HEK293 (cell line): Measurements from ENCODE around the gene PTPMT1.
A peak's percentile ranks its signal among the peaks of the same experiment; 100 is the strongest.

Experiments
- CTCF ChIA-PET: fragments of 350-600 bp; formaldehyde crosslinking; extraction: SDS; loops from one replicate; lab custom pipeline; 2021; ENCODE audit warnings: antibody characterized with exemption; lab: Yijun Ruan, JAX
- POLR2A ChIA-PET: fragments of 300-600 bp; formaldehyde crosslinking; extraction: SDS; loops from one replicate; lab custom pipeline; 2020; ENCODE audit warnings: antibody characterized with exemption, inconsistent platforms; lab: Yijun Ruan, JAX
- H3K27ac ChIP-seq: fragments of 200-500 bp; sonication (Bioruptor generic); 2 replicates; pipeline ENCODE4 v1.5.1; 2014; ENCODE audit warnings: low read depth, low read length, control low read depth, inconsistent platforms; ENCODE audit errors: extremely low read depth
- H3K36me3 ChIP-seq, 2 experiments: fragments of 200-500 bp in 1 of 2; sonication (Bioruptor generic) in 1 of 2; 1 replicate in 1 of 2; 2 replicates in 1 of 2; pipeline ENCODE4 v1.5.1; 2014 to 2017; ENCODE audit warnings: inconsistent platforms in 2 of 2, low read length in 2 of 2; ENCODE audit not compliant: control insufficient read depth in 2 of 2, insufficient read depth in 1 of 2
- H3K4me1 ChIP-seq: fragments of 200-500 bp; sonication (Bioruptor generic); 2 replicates; pipeline ENCODE4 v1.5.1; 2014; ENCODE audit warnings: mild to moderate bottlenecking, low read length, inconsistent platforms; ENCODE audit not compliant: control insufficient read depth, insufficient read depth
- H3K4me3 ChIP-seq: 2 replicates; pipeline ENCODE4 v1.5.1; 2011; ENCODE audit warnings: low read depth, mild to moderate bottlenecking, control low read depth, low read length, moderate library complexity
- H3K9me3 ChIP-seq: fragments of 200-500 bp; sonication (Bioruptor generic); 2 replicates; pipeline ENCODE4 v1.5.1; 2014; ENCODE audit warnings: low read depth, low read length, inconsistent platforms; ENCODE audit not compliant: control insufficient read depth, insufficient read depth
- OSR2 ChIP-seq: fragments of 450-650 bp; formaldehyde crosslinking; IDR thresholded peaks from 2 replicates; pipeline ENCODE4 v1.5.1; 2016; ENCODE audit warnings: missing biosample characterization, missing genetic modification characterization
- SCRT2 ChIP-seq: fragments of 450-650 bp; formaldehyde crosslinking; IDR thresholded peaks from 2 replicates; pipeline ENCODE4 v1.5.1; 2016; ENCODE audit warnings: missing biosample characterization, missing genetic modification characterization
- ZBTB17 ChIP-seq: fragments of 450-650 bp; formaldehyde crosslinking; IDR thresholded peaks from 2 replicates; pipeline ENCODE4 v1.5.1; 2016; ENCODE audit warnings: missing biosample characterization, missing genetic modification characterization
- ZNF169 ChIP-seq: fragments of 450-650 bp; formaldehyde crosslinking; IDR thresholded peaks from 2 replicates; pipeline ENCODE4 v1.5.1; 2016; ENCODE audit warnings: missing biosample characterization, missing genetic modification characterization
- ZNF19 ChIP-seq: fragments of 450-650 bp; formaldehyde crosslinking; IDR thresholded peaks from 2 replicates; pipeline ENCODE4; 2016; ENCODE audit warnings: missing biosample characterization, missing genetic modification characterization, low read depth
- ZNF248 ChIP-seq: fragments of 450-650 bp; formaldehyde crosslinking; IDR thresholded peaks from 2 replicates; pipeline ENCODE4 v1.5.1; 2017; ENCODE audit warnings: missing biosample characterization, missing genetic modification characterization
- ZNF558 ChIP-seq: fragments of 450-650 bp; formaldehyde crosslinking; IDR thresholded peaks from 2 replicates; pipeline ENCODE4 v1.5.1; 2016; ENCODE audit warnings: missing biosample characterization, missing genetic modification characterization
- ZNF600 ChIP-seq: fragments of 450-650 bp; formaldehyde crosslinking; IDR thresholded peaks from 2 replicates; pipeline ENCODE4 v1.5.1; 2016; ENCODE audit warnings: missing biosample characterization, missing genetic modification characterization
- ZNF624 ChIP-seq: fragments of 450-650 bp; formaldehyde crosslinking; IDR thresholded peaks from 2 replicates; pipeline ENCODE4 v1.5.1; 2017; ENCODE audit warnings: missing biosample characterization, missing genetic modification characterization
- ZNF658 ChIP-seq: fragments of 450-650 bp; formaldehyde crosslinking; IDR thresholded peaks from 2 replicates; pipeline ENCODE4; 2016; ENCODE audit warnings: missing biosample characterization, missing genetic modification characterization
- ZSCAN16 ChIP-seq: fragments of 450-650 bp; formaldehyde crosslinking; IDR thresholded peaks from 2 replicates; pipeline ENCODE4 v1.5.1; 2016; ENCODE audit warnings: missing biosample characterization, missing genetic modification characterization
- ZXDB ChIP-seq: fragments of 450-650 bp; formaldehyde crosslinking; IDR thresholded peaks from 2 replicates; pipeline ENCODE4 v1.5.1; 2016; ENCODE audit warnings: missing biosample characterization, missing genetic modification characterization
- TF ChIP-seq, protein P1 (sequence below): fragments of 450-650 bp; formaldehyde crosslinking; IDR thresholded peaks from 2 replicates; pipeline ENCODE4 v1.5.1; 2016; ENCODE audit warnings: missing biosample characterization, missing genetic modification characterization
- TF ChIP-seq, protein P2 (sequence below): fragments of 450-650 bp; IDR thresholded peaks from 2 replicates; pipeline ENCODE4 v1.5.1; 2018; ENCODE audit warnings: missing biosample characterization, missing genetic modification characterization
- TF ChIP-seq, protein P3 (sequence below): fragments of 450-650 bp; formaldehyde crosslinking; IDR thresholded peaks from 2 replicates; pipeline ENCODE4 v1.5.1; 2016; ENCODE audit warnings: missing biosample characterization, missing genetic modification characterization
- TF ChIP-seq, protein P4 (sequence below): IDR thresholded peaks from 2 replicates; pipeline ENCODE4 v1.6.1; 2011; ENCODE audit warnings: mild to moderate bottlenecking, low read depth, low read length, borderline replicate concordance
- TF ChIP-seq, protein P5 (sequence below): fragments of 450-650 bp; formaldehyde crosslinking; IDR thresholded peaks from 2 replicates; pipeline ENCODE4 v1.5.1; 2016; ENCODE audit warnings: missing biosample characterization, missing genetic modification characterization

Gene PTPMT1

DNA sequence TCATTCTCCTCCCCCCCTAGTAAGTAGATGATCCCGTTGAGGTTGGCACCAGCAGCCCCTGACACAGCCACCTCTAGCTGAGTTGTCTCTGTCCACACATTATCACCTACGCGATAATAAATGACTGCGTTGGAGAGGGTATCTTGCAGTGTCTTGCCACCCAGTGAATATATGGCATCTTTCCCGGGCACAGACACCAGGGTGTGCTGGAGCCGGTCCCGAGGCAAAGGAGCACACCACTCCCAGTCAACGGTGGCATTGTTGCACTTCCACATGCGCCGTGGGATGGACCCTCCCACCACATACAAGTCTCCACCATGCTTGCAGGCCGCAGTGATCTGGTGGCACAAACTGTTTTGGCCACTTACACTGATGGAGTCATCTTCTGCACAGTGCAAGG, 7.9 kb downstream of the PTPMT1 start (continued):
- TF ChIP-seq, protein P1, sequence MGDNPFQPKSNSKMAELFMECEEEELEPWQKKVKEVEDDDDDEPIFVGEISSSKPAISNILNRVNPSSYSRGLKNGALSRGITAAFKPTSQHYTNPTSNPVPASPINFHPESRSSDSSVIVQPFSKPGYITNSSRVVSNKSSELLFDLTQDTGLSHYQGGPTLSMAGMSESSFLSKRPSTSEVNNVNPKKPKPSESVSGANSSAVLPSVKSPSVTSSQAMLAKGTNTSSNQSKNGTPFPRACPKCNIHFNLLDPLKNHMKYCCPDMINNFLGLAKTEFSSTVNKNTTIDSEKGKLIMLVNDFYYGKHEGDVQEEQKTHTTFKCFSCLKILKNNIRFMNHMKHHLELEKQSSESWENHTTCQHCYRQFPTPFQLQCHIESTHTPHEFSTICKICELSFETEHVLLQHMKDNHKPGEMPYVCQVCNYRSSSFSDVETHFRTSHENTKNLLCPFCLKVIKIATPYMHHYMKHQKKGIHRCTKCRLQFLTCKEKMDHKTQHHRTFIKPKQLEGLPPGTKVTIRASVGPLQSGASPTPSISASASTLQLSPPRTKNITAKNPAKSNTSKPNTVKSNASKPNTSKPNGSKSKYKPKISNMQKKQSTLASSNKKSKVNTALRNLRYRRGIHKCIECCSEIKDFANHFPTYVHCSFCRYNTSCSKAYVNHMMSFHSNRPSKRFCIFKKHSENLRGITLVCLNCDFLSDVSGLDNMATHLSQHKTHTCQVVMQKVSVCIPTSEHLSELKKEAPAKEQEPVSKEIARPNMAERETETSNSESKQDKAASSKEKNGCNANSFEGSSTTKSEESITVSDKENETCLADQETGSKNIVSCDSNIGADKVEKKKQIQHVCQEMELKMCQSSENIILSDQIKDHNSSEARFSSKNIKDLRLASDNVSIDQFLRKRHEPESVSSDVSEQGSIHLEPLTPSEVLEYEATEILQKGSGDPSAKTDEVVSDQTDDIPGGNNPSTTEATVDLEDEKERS (tag by site-specific recombination), result no peak
- TF ChIP-seq ZNF19 (tag by site-specific recombination) (no peak), ZNF248 (tag by site-specific recombination) (no peak), ZNF558 (tag by site-specific recombination) (no peak), ZSCAN16 (tag by site-specific recombination) (no peak), ZNF624 (no peak)
- TF ChIP-seq, protein P2, sequence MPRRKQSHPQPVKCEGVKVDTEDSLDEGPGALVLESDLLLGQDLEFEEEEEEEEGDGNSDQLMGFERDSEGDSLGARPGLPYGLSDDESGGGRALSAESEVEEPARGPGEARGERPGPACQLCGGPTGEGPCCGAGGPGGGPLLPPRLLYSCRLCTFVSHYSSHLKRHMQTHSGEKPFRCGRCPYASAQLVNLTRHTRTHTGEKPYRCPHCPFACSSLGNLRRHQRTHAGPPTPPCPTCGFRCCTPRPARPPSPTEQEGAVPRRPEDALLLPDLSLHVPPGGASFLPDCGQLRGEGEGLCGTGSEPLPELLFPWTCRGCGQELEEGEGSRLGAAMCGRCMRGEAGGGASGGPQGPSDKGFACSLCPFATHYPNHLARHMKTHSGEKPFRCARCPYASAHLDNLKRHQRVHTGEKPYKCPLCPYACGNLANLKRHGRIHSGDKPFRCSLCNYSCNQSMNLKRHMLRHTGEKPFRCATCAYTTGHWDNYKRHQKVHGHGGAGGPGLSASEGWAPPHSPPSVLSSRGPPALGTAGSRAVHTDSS (tag by site-specific recombination), result no peak
- TF ChIP-seq, protein P3, sequence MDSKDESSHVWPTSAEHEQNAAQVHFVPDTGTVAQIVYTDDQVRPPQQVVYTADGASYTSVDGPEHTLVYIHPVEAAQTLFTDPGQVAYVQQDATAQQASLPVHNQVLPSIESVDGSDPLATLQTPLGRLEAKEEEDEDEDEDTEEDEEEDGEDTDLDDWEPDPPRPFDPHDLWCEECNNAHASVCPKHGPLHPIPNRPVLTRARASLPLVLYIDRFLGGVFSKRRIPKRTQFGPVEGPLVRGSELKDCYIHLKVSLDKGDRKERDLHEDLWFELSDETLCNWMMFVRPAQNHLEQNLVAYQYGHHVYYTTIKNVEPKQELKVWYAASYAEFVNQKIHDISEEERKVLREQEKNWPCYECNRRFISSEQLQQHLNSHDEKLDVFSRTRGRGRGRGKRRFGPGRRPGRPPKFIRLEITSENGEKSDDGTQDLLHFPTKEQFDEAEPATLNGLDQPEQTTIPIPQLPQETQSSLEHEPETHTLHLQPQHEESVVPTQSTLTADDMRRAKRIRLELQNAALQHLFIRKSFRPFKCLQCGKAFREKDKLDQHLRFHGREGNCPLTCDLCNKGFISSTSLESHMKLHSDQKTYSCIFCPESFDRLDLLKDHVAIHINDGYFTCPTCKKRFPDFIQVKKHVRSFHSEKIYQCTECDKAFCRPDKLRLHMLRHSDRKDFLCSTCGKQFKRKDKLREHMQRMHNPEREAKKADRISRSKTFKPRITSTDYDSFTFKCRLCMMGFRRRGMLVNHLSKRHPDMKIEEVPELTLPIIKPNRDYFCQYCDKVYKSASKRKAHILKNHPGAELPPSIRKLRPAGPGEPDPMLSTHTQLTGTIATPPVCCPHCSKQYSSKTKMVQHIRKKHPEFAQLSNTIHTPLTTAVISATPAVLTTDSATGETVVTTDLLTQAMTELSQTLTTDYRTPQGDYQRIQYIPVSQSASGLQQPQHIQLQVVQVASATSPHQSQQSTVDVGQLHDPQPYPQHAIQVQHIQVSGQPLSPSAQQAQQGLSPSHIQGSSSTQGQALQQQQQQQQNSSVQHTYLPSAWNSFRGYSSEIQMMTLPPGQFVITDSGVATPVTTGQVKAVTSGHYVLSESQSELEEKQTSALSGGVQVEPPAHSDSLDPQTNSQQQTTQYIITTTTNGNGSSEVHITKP (tag by site-specific recombination), result no peak
- TF ChIP-seq, protein P4, sequence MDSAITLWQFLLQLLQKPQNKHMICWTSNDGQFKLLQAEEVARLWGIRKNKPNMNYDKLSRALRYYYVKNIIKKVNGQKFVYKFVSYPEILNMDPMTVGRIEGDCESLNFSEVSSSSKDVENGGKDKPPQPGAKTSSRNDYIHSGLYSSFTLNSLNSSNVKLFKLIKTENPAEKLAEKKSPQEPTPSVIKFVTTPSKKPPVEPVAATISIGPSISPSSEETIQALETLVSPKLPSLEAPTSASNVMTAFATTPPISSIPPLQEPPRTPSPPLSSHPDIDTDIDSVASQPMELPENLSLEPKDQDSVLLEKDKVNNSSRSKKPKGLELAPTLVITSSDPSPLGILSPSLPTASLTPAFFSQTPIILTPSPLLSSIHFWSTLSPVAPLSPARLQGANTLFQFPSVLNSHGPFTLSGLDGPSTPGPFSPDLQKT, result no peak
- TF ChIP-seq, protein P5, sequence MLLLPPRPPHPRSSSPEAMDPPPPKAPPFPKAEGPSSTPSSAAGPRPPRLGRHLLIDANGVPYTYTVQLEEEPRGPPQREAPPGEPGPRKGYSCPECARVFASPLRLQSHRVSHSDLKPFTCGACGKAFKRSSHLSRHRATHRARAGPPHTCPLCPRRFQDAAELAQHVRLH (tag by site-specific recombination), result no peak

DNA sequence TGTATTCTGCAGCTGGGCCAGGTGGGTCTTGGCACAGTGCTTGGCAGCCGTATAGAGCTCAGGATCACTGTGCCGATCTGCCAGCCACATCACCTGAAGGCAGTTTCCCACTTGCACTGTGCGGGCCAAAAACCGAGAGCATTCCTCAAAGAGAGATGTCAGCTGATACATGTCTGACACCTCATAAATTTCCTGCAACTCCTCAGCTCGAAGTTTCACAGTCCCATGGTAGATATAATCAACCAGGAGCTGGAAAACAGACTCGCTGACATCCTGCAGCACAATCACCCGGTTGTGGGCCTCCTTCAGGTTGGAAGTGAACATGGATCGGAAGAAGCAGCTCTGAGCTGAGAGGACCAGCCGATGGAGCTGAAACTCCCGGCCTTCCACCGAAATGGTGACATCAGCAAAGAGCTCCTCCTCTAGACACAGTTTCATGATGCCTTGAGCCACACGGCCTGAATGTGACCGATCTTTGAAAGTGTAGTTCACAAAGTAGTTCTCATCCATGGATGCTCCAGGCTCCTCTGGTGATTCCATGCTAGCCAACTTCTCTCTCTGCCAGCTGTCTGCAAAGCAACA, 12.2 kb downstream of the PTPMT1 start:
- peaks cover 8 to 73% of the 10 kb centered on the region in 2 experiments; a peak in 2 of 3 replicates for H3K36me3 ChIP-seq
- H3K9me3 ChIP-seq, result no peaks in the 10 kb centered on the region
- peak overlapping the region; percentile 100 for H3K4me3 ChIP-seq
- TF ChIP-seq SCRT2 (tag by site-specific recombination), result 0 out of 2 replicates have a peak, but pooled peaks have one; percentile 41
- TF ChIP-seq OSR2 (tag by site-specific recombination), result peak; percentile 45; the same call in 1 of the 2 replicates
- peak; percentile 70 for TF ChIP-seq ZNF600
- TF ChIP-seq ZXDB, result no peak
- no peak for TF ChIP-seq ZNF658
- TF ChIP-seq ZBTB17 (tag by site-specific recombination), result peak; percentile 90
- no peak for TF ChIP-seq ZNF169 (tag by site-specific recombination)
- H3K4me1 ChIP-seq, result peaks cover 7% of the 10 kb centered on the region; the same call in 1 of the 2 replicates
- POLR2A ChIA-PET, result interaction anchor here (0.6 to 3.7 kb wide), 7 partner anchors 7 to 74 kb away, joined by 3 to 31 read pairs (median 3); partner anchors contain the start of gene PTPMT1
- CTCF ChIA-PET, result interaction anchor here (0.7 to 1.8 kb wide), 3 partner anchors 24 to 266 kb away, joined by 3 to 8 read pairs (median 4); partner anchors contain the start of gene CELF1
- H3K27ac ChIP-seq, result no peak overlapping the region
